ENCODE data around the gene HSP90B1.

HSP90B1 gene

GRCh38 chr12:103952497-103952896 is 22.3 kb downstream of the HSP90B1 start:
- no peak overlapping the region for H2AFZ ChIP-seq (ENCODE audit: low read length)
- no peaks in the 10 kb centered on the region for H4K20me1 ChIP-seq (ENCODE audit: insufficient read depth, low read length)
- H3K4me2 ChIP-seq (ENCODE audit: low read length), result no peak overlapping the region
- H3F3A ChIP-seq (ENCODE audit: insufficient read depth, low read length), result no peaks in the 10 kb centered on the region
- TF ChIP-seq CTCF (IDR thresholded peaks at IDR 0.05; ENCODE audit: low read length) (no peak), EZH2 (IDR thresholded peaks at IDR 0.05; ENCODE audit: borderline replicate concordance, low read length) (no peak)
- peaks cover 71% of the 10 kb centered on the region for H3K36me3 ChIP-seq (ENCODE audit: insufficient read depth, low read length)
- no peak overlapping the region for H3K9ac ChIP-seq (ENCODE audit: low read length)
- H3K4me3 ChIP-seq (ENCODE audit: low read depth, low read length, poor library complexity, severe bottlenecking), result no peak overlapping the region
- no peaks in the 10 kb centered on the region for H3K9me3 ChIP-seq (ENCODE audit: low read length)
- H3K79me2 ChIP-seq (ENCODE audit: insufficient read depth, low read length), result no peaks in the 10 kb centered on the region
- no peak overlapping the region for H3K27ac ChIP-seq (ENCODE audit: low read depth, low read length, poor library complexity, severe bottlenecking)
- H3K9me2 ChIP-seq (ENCODE audit: low read depth, low read length), result no peaks in the 10 kb centered on the region
- H3K4me1 ChIP-seq (ENCODE audit: insufficient read depth, low read length, severe bottlenecking), result peaks cover 9% of the 10 kb centered on the region
- H3K27me3 ChIP-seq (ENCODE audit: insufficient read depth, low read length), result no peaks in the 10 kb centered on the region

DNA sequence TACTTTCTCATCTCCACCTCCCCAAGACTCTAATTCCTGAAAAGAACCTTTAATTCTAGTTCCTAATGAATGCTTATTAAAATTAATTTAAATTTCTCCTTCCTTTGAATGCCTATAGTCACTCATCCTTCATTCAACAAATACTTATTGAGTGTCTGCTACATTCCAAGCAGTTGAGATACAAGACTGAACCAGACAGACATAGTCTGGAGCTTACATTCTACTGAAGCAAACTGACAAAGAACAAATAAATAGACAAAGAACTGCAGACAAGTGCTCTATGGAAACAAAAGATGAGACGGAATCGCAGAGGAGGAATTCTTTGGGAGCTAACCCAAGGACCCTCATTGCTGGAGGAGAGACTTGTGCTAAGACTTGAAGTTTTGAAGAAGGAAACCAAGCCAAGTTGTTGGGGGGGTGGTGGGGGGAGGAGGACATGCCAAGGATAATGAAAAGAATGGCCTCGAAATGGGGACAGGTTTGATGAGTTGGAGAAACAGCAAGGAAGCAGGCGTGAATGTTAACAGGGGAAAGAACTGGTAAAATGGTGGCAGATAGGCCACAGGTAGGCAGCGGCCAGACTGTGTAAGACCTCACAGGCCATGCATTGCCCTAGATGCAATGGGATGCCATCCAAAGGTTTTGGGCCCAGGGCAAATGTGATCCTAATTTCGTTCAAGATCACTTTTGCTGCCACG is 25.8 kb downstream of the HSP90B1 start:
- Histone ChIP-seq H3K4me3 (ENCODE audit: low read depth, low read length, poor library complexity, severe bottlenecking) (peak overlapping the region; percentile 71), H4K20me1 (ENCODE audit: insufficient read depth, low read length) (no peaks in the 10 kb centered on the region), H3K9ac (ENCODE audit: low read length) (peak overlapping the region; percentile 73), H3K79me2 (ENCODE audit: insufficient read depth, low read length) (no peaks in the 10 kb centered on the region), H3K9me2 (ENCODE audit: low read depth, low read length) (no peaks in the 10 kb centered on the region), H3K27me3 (ENCODE audit: insufficient read depth, low read length) (no peaks in the 10 kb centered on the region), H3K36me3 (ENCODE audit: insufficient read depth, low read length) (peaks cover 38% of the 10 kb centered on the region), H3K9me3 (ENCODE audit: low read length) (no peaks in the 10 kb centered on the region), H2AFZ (ENCODE audit: low read length) (no peak overlapping the region), H3K27ac (ENCODE audit: low read depth, low read length, poor library complexity, severe bottlenecking) (no peak overlapping the region), H3F3A (ENCODE audit: insufficient read depth, low read length) (no peaks in the 10 kb centered on the region), H3K4me2 (ENCODE audit: low read length) (peak overlapping the region; percentile 80), H3K4me1 (ENCODE audit: insufficient read depth, low read length, severe bottlenecking) (peaks cover 13% of the 10 kb centered on the region)
- TF ChIP-seq CTCF (IDR thresholded peaks at IDR 0.05; ENCODE audit: low read length) (no peak), EZH2 (IDR thresholded peaks at IDR 0.05; ENCODE audit: borderline replicate concordance, low read length) (no peak)

GRCh38 chr12:103956509-103957027 is 26.4 kb downstream of the HSP90B1 start:
- no peaks in the 10 kb centered on the region for H3K79me2 ChIP-seq (ENCODE audit: insufficient read depth, low read length)
- peaks cover 33% of the 10 kb centered on the region for H3K36me3 ChIP-seq (ENCODE audit: insufficient read depth, low read length)
- H3K9me2 ChIP-seq (ENCODE audit: low read depth, low read length), result no peaks in the 10 kb centered on the region
- H3K4me3 ChIP-seq (ENCODE audit: low read depth, low read length, poor library complexity, severe bottlenecking), result peak overlapping the region; percentile 71
- H3K9ac ChIP-seq (ENCODE audit: low read length), result peak overlapping the region; percentile 73
- H3F3A ChIP-seq (ENCODE audit: insufficient read depth, low read length), result no peaks in the 10 kb centered on the region
- peak overlapping the region; percentile 76 for H3K27ac ChIP-seq (ENCODE audit: low read depth, low read length, poor library complexity, severe bottlenecking)
- H4K20me1 ChIP-seq (ENCODE audit: insufficient read depth, low read length), result no peaks in the 10 kb centered on the region
- H3K9me3 ChIP-seq (ENCODE audit: low read length), result no peaks in the 10 kb centered on the region
- no peak overlapping the region for H2AFZ ChIP-seq (ENCODE audit: low read length)
- H3K4me2 ChIP-seq (ENCODE audit: low read length), result peak overlapping the region; percentile 80
- no peaks in the 10 kb centered on the region for H3K27me3 ChIP-seq (ENCODE audit: insufficient read depth, low read length)
- peaks cover 13% of the 10 kb centered on the region for H3K4me1 ChIP-seq (ENCODE audit: insufficient read depth, low read length, severe bottlenecking)
- TF ChIP-seq EZH2 (IDR thresholded peaks at IDR 0.05; ENCODE audit: borderline replicate concordance, low read length) (no peak), CTCF (IDR thresholded peaks at IDR 0.05; ENCODE audit: low read length) (no peak)

Measured in OCI-LY1 (cell line).